PC-9 (cell line): Measurements from ENCODE around the gene PANK2. TPM values are rescaled to one million over a fixed set of nuclear protein-coding genes. Genes with fewer than 3 reads are reported as not detected.

Experiments
- BruUV-seq: library from RNA; stranded (reverse); fragments of 400-500 nt; replicated peaks from 2 replicates; lab custom pipeline; 2021; lab: Mats Ljungman, UMichigan
- CTCF ChIA-PET: fragments of 300-600 bp; sonication (Branson Sonifier 250); formaldehyde crosslinking; loops from one replicate; lab custom pipeline; 2022; ENCODE audit warnings: antibody characterized with exemption; lab: Charles Lee
- POLR2A ChIA-PET: fragments of 300-600 bp; sonication (Branson Sonifier 250); formaldehyde crosslinking; loops from one replicate; lab custom pipeline; 2022; ENCODE audit warnings: antibody characterized with exemption; ENCODE audit not compliant: unreplicated experiment; lab: Charles Lee
- DNase-seq, 2 experiments: peaks; one replicate each; pipeline versions ENCODE4 v3.0.0 to v3.0.0-alpha.2; 2015 to 2022; ENCODE audit warnings: mixed read lengths in 1 of 2
- H2AFZ ChIP-seq: fragments of 200-600 bp; sonication (generic); 2 replicates; pipeline ENCODE4 v1.8.1; 2017; ENCODE audit warnings: antibody characterized with exemption
- H3F3A ChIP-seq: fragments of 200-600 bp; sonication (generic); 2 replicates; pipeline ENCODE4 v1.8.1; 2017; ENCODE audit warnings: antibody characterized with exemption, mild to moderate bottlenecking, low read depth; ENCODE audit not compliant: insufficient read depth
- H3K27ac ChIP-seq: fragments of 200-600 bp; sonication (generic); 2 replicates; pipeline ENCODE4 v1.6.1; 2016; ENCODE audit warnings: mixed run types
- H3K27me3 ChIP-seq: fragments of 200-600 bp; sonication (generic); 2 replicates; pipeline ENCODE4 v1.6.1; 2016; ENCODE audit warnings: low read depth, mixed run types; ENCODE audit not compliant: insufficient read depth
- H3K36me3 ChIP-seq: fragments of 200-600 bp; sonication (generic); 2 replicates; pipeline ENCODE4 v1.6.1; 2016; ENCODE audit warnings: low read depth, mixed run types
- H3K4me1 ChIP-seq: fragments of 200-600 bp; sonication (generic); replicated peaks from 2 replicates; pipeline ENCODE4 v1.6.1; 2016; ENCODE audit warnings: mixed run types; ENCODE audit not compliant: insufficient read depth
- H3K4me2 ChIP-seq: fragments of 200-600 bp; sonication (generic); 2 replicates; pipeline ENCODE4 v1.6.1; 2017; ENCODE audit warnings: mixed run types
- H3K4me3 ChIP-seq: fragments of 200-600 bp; sonication (generic); 2 replicates; pipeline ENCODE4 v1.6.1; 2016; ENCODE audit warnings: mixed run types
- H3K79me2 ChIP-seq: fragments of 200-600 bp; sonication (generic); 2 replicates; pipeline ENCODE4 v1.6.1; 2017; ENCODE audit warnings: low read depth, mixed run types
- H3K9me2 ChIP-seq: fragments of 200-600 bp; sonication (generic); 2 replicates; pipeline ENCODE4 v1.8.1; 2017; ENCODE audit warnings: mild to moderate bottlenecking; ENCODE audit not compliant: insufficient read depth
- H3K9me3 ChIP-seq: fragments of 200-600 bp; sonication (generic); 2 replicates; pipeline ENCODE4 v1.8.1; 2016; ENCODE audit warnings: low read depth; ENCODE audit not compliant: insufficient read depth
- H4K20me1 ChIP-seq: fragments of 200-600 bp; sonication (generic); 2 replicates; pipeline ENCODE4 v1.8.1; 2017; ENCODE audit not compliant: insufficient read depth
- CTCF ChIP-seq: fragments of 200-600 bp; sonication (generic); conservative IDR thresholded peaks from 2 replicates; pipeline ENCODE4 v1.6.1; 2017; ENCODE audit warnings: mixed run types, antibody characterized with exemption, mild to moderate bottlenecking, moderate library complexity
- EZH2 ChIP-seq: fragments of 200-600 bp; sonication (generic); IDR thresholded peaks from 2 replicates; pipeline ENCODE4 v1.8.0; 2017; ENCODE audit warnings: antibody characterized with exemption, low read depth
- intact Hi-C: fragments of 100-400 bp; cut with micrococcal nuclease; formaldehyde crosslinking; loops from one replicate; pipeline ENCODE4 v1.10.0; 2022; ENCODE audit not compliant: unreplicated experiment
- total RNA-seq: library from RNA; stranded (reverse); gene quantifications from 2 replicates; pipeline ENCODE4 v1.2.3, GENCODE V29; 2021

The PANK2 gene
- total RNA-seq, 1 experiment from 2014 or later = 51.6 TPM

GRCh38 chr20:3933218-3933617 lies 44.0 kb downstream of the PANK2 start:
- ChIA-PET CTCF (no interaction called here), POLR2A (no interaction called here)
- Histone ChIP-seq H3K4me1 (no peaks in the 10 kb centered on the region), H3K27ac (no peak overlapping the region), H3F3A (peaks cover 38% of the 10 kb centered on the region), H3K9me2 (no peaks in the 10 kb centered on the region), H3K36me3 (peaks cover 8% of the 10 kb centered on the region; the same call in 1 of the 2 replicates), H3K4me3 (no peak overlapping the region), H3K9me3 (no peaks in the 10 kb centered on the region), H3K4me2 (no peak overlapping the region), H4K20me1 (peaks cover 8% of the 10 kb centered on the region; the same call in 1 of the 2 replicates), H3K79me2 (no peaks in the 10 kb centered on the region), H2AFZ (no peak overlapping the region), H3K27me3 (no peaks in the 10 kb centered on the region)
- no TSS peak for BruUV-seq
- intact Hi-C loops = loop anchor here (5.0 kb wide), 1 partner anchor 139 kb away; no protein-coding TSS in a partner anchor
- peak in 1 of 2 experiments; percentile 25 for DNase-seq
- TF ChIP-seq EZH2 (no peak), CTCF (no peak)

- no peak for DNase-seq
- Histone ChIP-seq H3K4me3 (no peak overlapping the region), H3K4me1 (no peaks in the 10 kb centered on the region), H3K9me2 (no peaks in the 10 kb centered on the region), H3K79me2 (no peaks in the 10 kb centered on the region), H3K27ac (no peak overlapping the region), H3K36me3 (peaks cover 13% of the 10 kb centered on the region; the same call in 1 of the 2 replicates), H4K20me1 (peaks cover 2% of the 10 kb centered on the region; the same call in 1 of the 2 replicates), H3K9me3 (no peaks in the 10 kb centered on the region), H2AFZ (no peak overlapping the region), H3K27me3 (no peaks in the 10 kb centered on the region), H3F3A (peaks cover 26% of the 10 kb centered on the region), H3K4me2 (no peak overlapping the region)
- POLR2A ChIA-PET = no interaction called here
- CTCF ChIA-PET = interaction anchor here (0.6 kb wide), 1 partner anchor 125 kb away, joined by 3 read pairs; no protein-coding TSS in a partner anchor
- TF ChIP-seq CTCF (no peak), EZH2 (no peak)
- intact Hi-C loops = loop anchor here (5.0 kb wide), 1 partner anchor 138 kb away; no protein-coding TSS in a partner anchor
- no TSS peak for BruUV-seq
Observed at GRCh38 chr20:3934624-3935023, 45.4 kb downstream of the PANK2 start.

- Histone ChIP-seq H3K27ac (no peak overlapping the region), H3K79me2 (no peaks in the 10 kb centered on the region), H3K9me2 (no peaks in the 10 kb centered on the region), H2AFZ (no peak overlapping the region), H3K4me1 (no peaks in the 10 kb centered on the region), H3K4me3 (no peak overlapping the region), H3K4me2 (no peak overlapping the region), H3K9me3 (peaks cover 5% of the 10 kb centered on the region; the same call in 1 of the 2 replicates), H3K36me3 (peaks cover 21% of the 10 kb centered on the region; the same call in 1 of the 2 replicates), H3K27me3 (no peaks in the 10 kb centered on the region), H3F3A (peaks cover 18% of the 10 kb centered on the region; the same call in 1 of the 2 replicates), H4K20me1 (no peaks in the 10 kb centered on the region; the same call in 1 of the 2 replicates)
- no peak for DNase-seq
- intact Hi-C loops = no loop called here
- CTCF ChIA-PET = interaction anchor here (0.6 to 0.7 kb wide), 2 partner anchors 124 to 167 kb away, joined by 3 read pairs; no protein-coding TSS in a partner anchor
- no TSS peak for BruUV-seq
- POLR2A ChIA-PET = no interaction called here
- TF ChIP-seq CTCF (no peak), EZH2 (no peak)
Observed at GRCh38 chr20:3935295-3935955, 46.2 kb downstream of the PANK2 start.
